ENCODE measurements around the gene PARD3.

DNA sequence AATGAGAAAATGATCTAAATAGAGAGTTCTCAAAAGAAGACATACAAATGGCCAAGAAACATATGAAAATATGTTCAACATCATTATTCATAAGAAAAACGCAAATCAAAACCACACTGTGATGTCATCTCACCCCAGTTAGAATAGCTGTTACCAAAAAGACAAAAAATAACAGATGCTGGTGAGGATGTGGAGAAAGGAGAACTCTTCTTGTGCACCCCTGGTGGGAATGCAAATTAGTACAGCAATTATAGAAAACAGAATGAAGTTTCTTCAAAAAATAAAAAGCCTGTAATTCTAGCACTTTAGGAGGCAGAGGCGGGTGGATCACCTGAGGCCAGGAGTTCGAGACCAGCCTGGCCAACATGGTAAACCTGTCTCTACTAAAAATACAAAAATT lies 199.3 kb downstream of the PARD3 start:
- TF ChIP-seq, protein P1, sequence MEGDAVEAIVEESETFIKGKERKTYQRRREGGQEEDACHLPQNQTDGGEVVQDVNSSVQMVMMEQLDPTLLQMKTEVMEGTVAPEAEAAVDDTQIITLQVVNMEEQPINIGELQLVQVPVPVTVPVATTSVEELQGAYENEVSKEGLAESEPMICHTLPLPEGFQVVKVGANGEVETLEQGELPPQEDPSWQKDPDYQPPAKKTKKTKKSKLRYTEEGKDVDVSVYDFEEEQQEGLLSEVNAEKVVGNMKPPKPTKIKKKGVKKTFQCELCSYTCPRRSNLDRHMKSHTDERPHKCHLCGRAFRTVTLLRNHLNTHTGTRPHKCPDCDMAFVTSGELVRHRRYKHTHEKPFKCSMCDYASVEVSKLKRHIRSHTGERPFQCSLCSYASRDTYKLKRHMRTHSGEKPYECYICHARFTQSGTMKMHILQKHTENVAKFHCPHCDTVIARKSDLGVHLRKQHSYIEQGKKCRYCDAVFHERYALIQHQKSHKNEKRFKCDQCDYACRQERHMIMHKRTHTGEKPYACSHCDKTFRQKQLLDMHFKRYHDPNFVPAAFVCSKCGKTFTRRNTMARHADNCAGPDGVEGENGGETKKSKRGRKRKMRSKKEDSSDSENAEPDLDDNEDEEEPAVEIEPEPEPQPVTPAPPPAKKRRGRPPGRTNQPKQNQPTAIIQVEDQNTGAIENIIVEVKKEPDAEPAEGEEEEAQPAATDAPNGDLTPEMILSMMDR (IDR thresholded peaks at IDR 0.05), result no peak
- no peak for TF ChIP-seq POLR2A (IDR thresholded peaks at IDR 0.05)
